Glomerular endothelial cell (primary cell): Measurements from ENCODE around the gene NIFK. TPM values are rescaled to one million over a fixed set of nuclear protein-coding genes. Genes with fewer than 3 reads are reported as not detected.
"Not testable (repeated sequence)": the region's sequence is repeated elsewhere in the genome, so short reads cannot be mapped to it uniquely, and the experiment has no call there.

Experiments used
- DNase-seq: peaks from one replicate; pipeline ENCODE4 v3.0.0-alpha.2; 2011; ENCODE audit warnings: low read depth, low spot score; ENCODE audit errors: extremely low read depth
- total RNA-seq: library from RNA; depleted of rRNA; stranded (reverse); fragments of >200 nt; gene quantifications from 2 replicates; pipeline ENCODE4 v1.2.3, GENCODE V29; 2015

NIFK gene
- total RNA-seq, 1 donor from 2014 or later: 48.8 TPM

- DNase-seq: no peak
These were observed 39.5 kb downstream of the NIFK start for GRCh38 chr2:121697108-121697631.

GRCh38 chr2:121696410-121696930 lies 40.2 kb downstream of the NIFK start:
- no peak for DNase-seq

- DNase-seq: no peak
These were observed 41.6 kb downstream of the NIFK start for GRCh38 chr2:121695171-121695451.

DNA sequence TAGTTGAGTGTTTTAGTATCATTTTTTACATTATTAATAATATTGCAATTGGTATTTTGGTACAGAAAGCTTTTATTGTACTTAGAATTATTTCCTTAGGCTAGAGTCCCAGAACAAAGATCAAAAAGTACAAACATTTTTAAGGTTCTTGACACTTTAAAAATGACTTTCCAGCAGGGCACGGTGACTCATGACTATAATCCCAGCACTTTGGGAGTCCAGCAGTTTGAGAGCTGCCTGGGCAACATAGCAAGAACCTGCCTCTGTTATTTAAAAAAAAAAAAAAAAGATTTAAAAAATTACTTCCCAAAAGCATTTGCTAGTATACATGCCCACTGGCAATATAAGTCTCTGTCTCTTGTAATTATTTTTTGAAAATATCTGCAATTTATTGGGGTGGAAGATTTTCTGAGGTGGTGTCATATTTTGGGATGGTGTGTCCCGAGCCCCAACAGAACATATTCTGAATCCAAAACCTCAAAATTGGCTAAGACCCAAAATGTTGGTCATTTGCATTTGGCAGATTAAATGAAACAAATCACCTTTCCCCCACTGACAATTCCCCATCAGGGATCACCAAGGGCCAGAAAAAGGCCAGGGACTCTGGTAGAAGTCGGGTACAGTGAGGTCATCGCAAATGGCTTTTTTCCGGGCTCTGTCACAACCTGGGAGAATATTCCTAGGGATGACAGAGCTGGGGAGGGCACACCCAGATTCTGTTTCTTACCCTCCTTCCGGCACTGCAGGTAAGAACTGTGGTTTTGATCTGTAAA lies 42.1 kb downstream of the NIFK start:
- DNase-seq: no peak

DNA sequence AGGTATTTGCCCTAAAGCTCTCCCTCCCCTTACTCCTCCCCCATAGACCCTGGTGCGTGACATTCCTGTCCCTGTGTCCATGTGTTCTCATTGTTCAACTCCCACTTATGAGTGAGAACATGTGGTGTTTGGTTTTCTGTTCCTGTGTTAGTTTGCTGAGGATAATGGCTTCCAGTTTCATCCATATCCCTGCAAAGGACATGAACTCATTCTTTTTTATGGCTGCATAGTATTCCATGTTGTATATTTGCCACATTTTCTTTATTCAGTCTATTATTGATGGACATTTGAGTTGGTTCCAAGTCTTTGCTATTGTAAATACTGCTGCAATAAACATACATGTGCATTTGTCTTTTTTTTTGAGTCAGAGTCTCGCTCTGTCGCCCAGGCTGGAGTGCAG lies 46.1 kb downstream of the NIFK start:
- DNase-seq: not testable (repeated sequence)

DNA sequence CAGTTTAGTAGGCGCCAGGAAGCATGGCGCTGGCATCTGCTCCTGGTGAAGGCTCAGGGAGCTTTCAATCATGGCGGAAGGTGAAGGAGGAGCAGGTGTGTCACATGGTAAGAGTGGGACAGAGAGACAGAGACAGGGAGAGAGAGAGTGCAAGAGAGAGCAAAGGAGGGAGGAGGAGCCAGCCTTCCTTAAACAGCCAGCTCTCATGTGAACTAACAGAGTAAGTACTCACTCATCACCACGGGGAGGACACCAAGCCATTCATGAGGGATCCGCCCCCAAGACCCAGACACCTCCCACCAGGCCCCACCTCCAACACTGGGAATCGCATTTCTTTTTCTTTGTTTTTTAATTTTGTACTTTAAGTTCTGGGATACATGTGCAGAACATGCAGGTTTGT lies 46.6 kb downstream of the NIFK start:
- DNase-seq: no peak

- peak; percentile 42 for DNase-seq
These were observed 47.3 kb downstream of the NIFK start for GRCh38 chr2:121689356-121689755.

- DNase-seq: no peak
These were observed 47.9 kb downstream of the NIFK start for GRCh38 chr2:121688820-121689219.

GRCh38 chr2:121686902-121687301 lies 49.8 kb downstream of the NIFK start:
- DNase-seq: no peak

DNA sequence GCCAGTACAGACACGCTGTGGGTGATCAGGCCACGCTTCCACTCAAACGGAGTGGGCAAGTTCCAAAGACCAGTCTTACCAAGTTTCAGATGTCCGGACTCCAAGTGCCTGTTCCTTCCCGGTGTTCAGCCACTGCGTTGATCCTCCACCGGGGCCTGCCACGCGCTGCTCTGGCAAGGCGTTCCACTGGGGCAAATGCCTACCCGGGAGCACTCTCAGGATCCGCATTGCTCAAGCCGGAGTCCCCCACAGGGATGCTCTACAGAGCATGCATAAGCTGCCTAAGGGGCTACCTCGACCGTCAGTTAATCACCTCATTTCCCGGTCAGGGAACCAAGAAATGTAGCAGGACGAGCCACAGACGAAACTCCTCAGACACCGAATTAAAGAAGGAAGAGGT lies 50.5 kb downstream of the NIFK start:
- DNase-seq: no peak

DNA sequence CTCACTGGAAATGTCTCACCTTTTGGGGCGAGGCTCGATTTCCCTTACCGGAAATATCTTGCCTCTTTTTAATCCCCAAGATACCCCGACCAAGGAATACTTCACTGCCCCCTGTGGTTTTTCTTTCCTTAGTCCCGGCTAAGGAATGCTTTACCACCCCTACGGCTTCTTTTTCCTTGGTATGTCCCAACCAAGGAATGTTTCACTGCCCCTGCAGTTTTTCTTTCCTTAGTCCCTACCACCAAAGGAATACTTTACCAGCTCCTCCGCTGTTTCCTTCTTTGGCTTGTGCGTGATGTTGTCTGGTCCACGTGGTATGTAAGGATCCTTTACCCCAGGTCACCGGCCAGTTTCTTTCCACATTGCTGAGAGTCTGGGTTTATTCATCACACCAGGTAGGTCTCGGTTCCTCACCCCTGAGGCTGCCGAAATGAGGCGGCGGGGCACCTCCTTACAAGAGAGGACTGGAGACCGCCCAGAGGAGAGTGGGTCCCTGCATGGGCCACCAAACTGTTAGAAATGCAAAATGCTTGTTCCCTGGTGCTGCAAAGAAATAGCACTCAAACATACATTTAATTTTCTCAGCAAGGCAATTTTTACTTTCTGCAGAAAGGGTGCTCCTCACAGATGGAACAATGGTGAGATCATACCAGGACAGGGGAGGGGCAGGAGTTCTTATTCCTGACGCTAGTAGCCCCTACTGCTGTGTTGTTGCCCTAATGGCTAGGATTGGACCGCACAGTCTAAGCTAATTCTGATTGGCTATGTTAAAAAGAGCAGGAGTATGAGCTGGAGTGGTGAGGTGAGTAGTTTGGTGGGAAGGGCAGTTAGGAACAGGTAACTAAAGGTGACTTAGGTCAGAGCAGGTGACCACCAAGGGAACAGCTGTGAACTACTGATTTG lies 54.0 kb downstream of the NIFK start:
- no peak for DNase-seq

GRCh38 chr2:121677855-121678254 lies 58.8 kb downstream of the NIFK start:
- DNase-seq: no peak

Other genes starting within 250 kb of the NIFK start
- under 0.01 TPM in 1 of 2 replicates, not detected in the other for gene RNU4ATAC, start 206.0 kb downstream of the NIFK start, total RNA-seq
- gene CLASP1, start 87.4 kb downstream of the NIFK start, total RNA-seq: 53.0 and 76.8 TPM in 2 replicates
- 46.9 and 53.3 TPM in 2 replicates for gene TSN, start 18.8 kb upstream of the NIFK start, total RNA-seq